ENCODE data around the gene RFX2.

The RFX2 gene

GRCh38 chr19:6062961-6063575 is 47.2 kb downstream of the RFX2 start:
- H3K27me3 ChIP-seq (ENCODE audit: insufficient read depth, low read length), result no peaks in the 10 kb centered on the region
- no peaks in the 10 kb centered on the region for H3K36me3 ChIP-seq (ENCODE audit: insufficient read depth, low read depth, low read length)
- no peak overlapping the region for H3K9ac ChIP-seq (ENCODE audit: low read depth, low read length)
- H3K27ac ChIP-seq (ENCODE audit: low read length), result no peak overlapping the region
- peaks cover 6% of the 10 kb centered on the region; the same call in 1 of the 2 replicates for H3K4me1 ChIP-seq (ENCODE audit: insufficient read depth, low read length)
- no peak overlapping the region for H3K4me3 ChIP-seq (ENCODE audit: low read length)
- no peaks in the 10 kb centered on the region for H3K9me3 ChIP-seq (ENCODE audit: insufficient read depth, low read depth, low read length)

- Histone ChIP-seq H3K9ac (ENCODE audit: low read depth, low read length) (no peak overlapping the region), H3K4me1 (ENCODE audit: insufficient read depth, low read length) (peaks cover 6% of the 10 kb centered on the region; the same call in 1 of the 2 replicates), H3K27ac (ENCODE audit: low read length) (no peak overlapping the region)
These were observed 48.0 kb downstream of the RFX2 start for GRCh38 chr19:6062274-6062673.

GRCh38 chr19:6061376-6062130 is 48.7 kb downstream of the RFX2 start:
- no peak overlapping the region for H3K27ac ChIP-seq (ENCODE audit: low read length)
- no peaks in the 10 kb centered on the region for H3K36me3 ChIP-seq (ENCODE audit: insufficient read depth, low read depth, low read length)
- H3K4me3 ChIP-seq (ENCODE audit: low read length), result no peak overlapping the region
- H3K27me3 ChIP-seq (ENCODE audit: insufficient read depth, low read length), result no peaks in the 10 kb centered on the region
- H3K4me1 ChIP-seq (ENCODE audit: insufficient read depth, low read length), result peaks cover 6% of the 10 kb centered on the region; the same call in 1 of the 2 replicates
- H3K9me3 ChIP-seq (ENCODE audit: insufficient read depth, low read depth, low read length), result no peaks in the 10 kb centered on the region
- no peak overlapping the region for H3K9ac ChIP-seq (ENCODE audit: low read depth, low read length)

More at GRCh38 chr19:6062274-6062673, 48.0 kb downstream of the RFX2 start:
- Histone ChIP-seq H3K27me3 (ENCODE audit: insufficient read depth, low read length) (no peaks in the 10 kb centered on the region), H3K9me3 (ENCODE audit: insufficient read depth, low read depth, low read length) (no peaks in the 10 kb centered on the region), H3K4me3 (ENCODE audit: low read length) (no peak overlapping the region), H3K36me3 (ENCODE audit: insufficient read depth, low read depth, low read length) (no peaks in the 10 kb centered on the region)

GRCh38 chr19:6060600-6061375 is 49.5 kb downstream of the RFX2 start:
- Histone ChIP-seq H3K36me3 (ENCODE audit: insufficient read depth, low read depth, low read length) (no peaks in the 10 kb centered on the region), H3K4me3 (ENCODE audit: low read length) (no peak overlapping the region), H3K9ac (ENCODE audit: low read depth, low read length) (no peak overlapping the region), H3K9me3 (ENCODE audit: insufficient read depth, low read depth, low read length) (no peaks in the 10 kb centered on the region), H3K27me3 (ENCODE audit: insufficient read depth, low read length) (no peaks in the 10 kb centered on the region), H3K27ac (ENCODE audit: low read length) (no peak overlapping the region), H3K4me1 (ENCODE audit: insufficient read depth, low read length) (no peaks in the 10 kb centered on the region)

- no peaks in the 10 kb centered on the region for H3K9me3 ChIP-seq (ENCODE audit: insufficient read depth, low read depth, low read length)
- H3K4me1 ChIP-seq (ENCODE audit: insufficient read depth, low read length), result no peaks in the 10 kb centered on the region
- H3K27me3 ChIP-seq (ENCODE audit: insufficient read depth, low read length), result no peaks in the 10 kb centered on the region
- no peak overlapping the region for H3K9ac ChIP-seq (ENCODE audit: low read depth, low read length)
- no peaks in the 10 kb centered on the region for H3K36me3 ChIP-seq (ENCODE audit: insufficient read depth, low read depth, low read length)
- no peak overlapping the region for H3K27ac ChIP-seq (ENCODE audit: low read length)
- no peak overlapping the region for H3K4me3 ChIP-seq (ENCODE audit: low read length)
These were observed 50.2 kb downstream of the RFX2 start for GRCh38 chr19:6059988-6060599.

- Histone ChIP-seq H3K9me3 (ENCODE audit: insufficient read depth, low read depth, low read length) (no peaks in the 10 kb centered on the region), H3K36me3 (ENCODE audit: insufficient read depth, low read depth, low read length) (no peaks in the 10 kb centered on the region), H3K4me1 (ENCODE audit: insufficient read depth, low read length) (no peaks in the 10 kb centered on the region), H3K27ac (ENCODE audit: low read length) (no peak overlapping the region), H3K4me3 (ENCODE audit: low read length) (no peak overlapping the region), H3K27me3 (ENCODE audit: insufficient read depth, low read length) (no peaks in the 10 kb centered on the region), H3K9ac (ENCODE audit: low read depth, low read length) (no peak overlapping the region)
These were observed 50.8 kb downstream of the RFX2 start for GRCh38 chr19:6059396-6059947.

- no peak overlapping the region for H3K4me3 ChIP-seq (ENCODE audit: low read length)
- no peaks in the 10 kb centered on the region for H3K9me3 ChIP-seq (ENCODE audit: insufficient read depth, low read depth, low read length)
- no peaks in the 10 kb centered on the region for H3K36me3 ChIP-seq (ENCODE audit: insufficient read depth, low read depth, low read length)
- H3K27me3 ChIP-seq (ENCODE audit: insufficient read depth, low read length), result no peaks in the 10 kb centered on the region
- no peak overlapping the region for H3K27ac ChIP-seq (ENCODE audit: low read length)
- no peak overlapping the region for H3K9ac ChIP-seq (ENCODE audit: low read depth, low read length)
- no peaks in the 10 kb centered on the region for H3K4me1 ChIP-seq (ENCODE audit: insufficient read depth, low read length)
These were observed 51.6 kb downstream of the RFX2 start for GRCh38 chr19:6058518-6059201.

- H3K9me3 ChIP-seq (ENCODE audit: insufficient read depth, low read depth, low read length), result no peaks in the 10 kb centered on the region
- no peaks in the 10 kb centered on the region for H3K36me3 ChIP-seq (ENCODE audit: insufficient read depth, low read depth, low read length)
- no peaks in the 10 kb centered on the region for H3K4me1 ChIP-seq (ENCODE audit: insufficient read depth, low read length)
- no peak overlapping the region for H3K27ac ChIP-seq (ENCODE audit: low read length)
- no peak overlapping the region for H3K4me3 ChIP-seq (ENCODE audit: low read length)
- no peak overlapping the region for H3K9ac ChIP-seq (ENCODE audit: low read depth, low read length)
- no peaks in the 10 kb centered on the region for H3K27me3 ChIP-seq (ENCODE audit: insufficient read depth, low read length)
These were observed 52.4 kb downstream of the RFX2 start for GRCh38 chr19:6057651-6058517.

GRCh38 chr19:6056801-6057650 is 53.3 kb downstream of the RFX2 start:
- H3K36me3 ChIP-seq (ENCODE audit: insufficient read depth, low read depth, low read length), result no peaks in the 10 kb centered on the region
- H3K4me1 ChIP-seq (ENCODE audit: insufficient read depth, low read length), result no peaks in the 10 kb centered on the region
- no peaks in the 10 kb centered on the region for H3K27me3 ChIP-seq (ENCODE audit: insufficient read depth, low read length)
- H3K4me3 ChIP-seq (ENCODE audit: low read length), result no peak overlapping the region
- no peak overlapping the region for H3K27ac ChIP-seq (ENCODE audit: low read length)
- H3K9ac ChIP-seq (ENCODE audit: low read depth, low read length), result no peak overlapping the region
- no peaks in the 10 kb centered on the region for H3K9me3 ChIP-seq (ENCODE audit: insufficient read depth, low read depth, low read length)

- H3K27ac ChIP-seq (ENCODE audit: low read length), result no peak overlapping the region
- no peaks in the 10 kb centered on the region for H3K27me3 ChIP-seq (ENCODE audit: insufficient read depth, low read length)
- no peak overlapping the region for H3K9ac ChIP-seq (ENCODE audit: low read depth, low read length)
- H3K36me3 ChIP-seq (ENCODE audit: insufficient read depth, low read depth, low read length), result no peaks in the 10 kb centered on the region
- H3K9me3 ChIP-seq (ENCODE audit: insufficient read depth, low read depth, low read length), result no peaks in the 10 kb centered on the region
- no peak overlapping the region for H3K4me3 ChIP-seq (ENCODE audit: low read length)
- H3K4me1 ChIP-seq (ENCODE audit: insufficient read depth, low read length), result no peaks in the 10 kb centered on the region
These were observed 54.0 kb downstream of the RFX2 start for GRCh38 chr19:6056282-6056741.

Data from iPS-20b (cell line).